HFFc6 (cell line): Measurements from ENCODE around the gene USP51. TPM values are rescaled to one million over a fixed set of nuclear protein-coding genes. Genes with fewer than 3 reads are reported as not detected.
A peak's percentile ranks its signal among the peaks of the same experiment; 100 is the strongest.
"Not testable (repeated sequence)": the region's sequence is repeated elsewhere in the genome, so short reads cannot be mapped to it uniquely, and the experiment has no call there.

Experiments used
- DNase-seq: peaks from one replicate; pipeline ENCODE4 v3.0.0-alpha.2; 2018
- H3K27ac Mint-ChIP-seq: 2 replicates; pipeline ENCODE4 v1.8.0; 2020; ENCODE audit warnings: mild to moderate bottlenecking, mixed read lengths
- H3K27me3 Mint-ChIP-seq: 2 replicates; pipeline ENCODE4 v1.8.0; 2021; ENCODE audit warnings: mild to moderate bottlenecking, moderate library complexity, mixed read lengths; ENCODE audit not compliant: insufficient read depth
- H3K36me3 Mint-ChIP-seq: 2 replicates; pipeline ENCODE4 v1.8.0; 2021; ENCODE audit warnings: low read depth, mixed read lengths
- H3K4me1 Mint-ChIP-seq: 2 replicates; pipeline ENCODE4 v1.8.0; 2020; ENCODE audit warnings: low read depth, mixed read lengths
- H3K4me3 Mint-ChIP-seq: 2 replicates; pipeline ENCODE4 v1.8.0; 2020; ENCODE audit warnings: mild to moderate bottlenecking, moderate library complexity, mixed read lengths
- H3K9me3 Mint-ChIP-seq: 2 replicates; pipeline ENCODE4 v1.8.0; 2020; ENCODE audit warnings: mild to moderate bottlenecking, mixed read lengths
- CTCF ChIP-seq: fragments of 200-600 bp; sonication (generic); IDR thresholded peaks from 2 replicates; pipeline ENCODE4 v1.5.0; 2021; ENCODE audit warnings: antibody characterized with exemption, mild to moderate bottlenecking
- total RNA-seq, 6 experiments: library from RNA; stranded (reverse); fragmentation: NEBNext Ultra II Directional; extraction: Animal tissue kit (Norgen Biotek cat#: 25700); gene quantifications; 2 replicates in 1 of 6; 3 replicates in 5 of 6; pipeline ENCODE4 v1.2.3, GENCODE V29; 2021

The USP51 gene
- total RNA-seq, 6 experiments from 2014 or later, result 0.73 to 1.2 (median 1.0) TPM

GRCh38 chrX:55487143-55487542 is 2.5 kb downstream of the USP51 start:
- H3K9me3 Mint-ChIP-seq, result no peaks in the 10 kb centered on the region
- no peak for DNase-seq
- H3K36me3 Mint-ChIP-seq, result no peaks in the 10 kb centered on the region
- no peak overlapping the region for H3K27ac Mint-ChIP-seq
- no peak overlapping the region for H3K4me3 Mint-ChIP-seq
- TF ChIP-seq CTCF, result no peak
- peaks cover 5% of the 10 kb centered on the region; the same call in 1 of the 2 replicates for H3K4me1 Mint-ChIP-seq
- no peaks in the 10 kb centered on the region for H3K27me3 Mint-ChIP-seq

- no peaks in the 10 kb centered on the region for H3K27me3 Mint-ChIP-seq
- H3K4me1 Mint-ChIP-seq, result peaks cover 5% of the 10 kb centered on the region; the same call in 1 of the 2 replicates
- H3K27ac Mint-ChIP-seq, result no peak overlapping the region
- no peak overlapping the region for H3K4me3 Mint-ChIP-seq
- H3K9me3 Mint-ChIP-seq, result no peaks in the 10 kb centered on the region
- peak; percentile 10 for DNase-seq
- no peaks in the 10 kb centered on the region for H3K36me3 Mint-ChIP-seq
- TF ChIP-seq CTCF, result no peak
Measured at GRCh38 chrX:55486736-55487135, 2.9 kb downstream of the USP51 start.

GRCh38 chrX:55484948-55485347 is 4.7 kb downstream of the USP51 start:
- no peak overlapping the region for H3K4me3 Mint-ChIP-seq
- H3K9me3 Mint-ChIP-seq, result no peaks in the 10 kb centered on the region
- TF ChIP-seq CTCF, result no peak
- DNase-seq, result no peak
- no peaks in the 10 kb centered on the region for H3K36me3 Mint-ChIP-seq
- H3K27me3 Mint-ChIP-seq, result no peaks in the 10 kb centered on the region
- H3K27ac Mint-ChIP-seq, result no peak overlapping the region
- peaks cover 5% of the 10 kb centered on the region; the same call in 1 of the 2 replicates for H3K4me1 Mint-ChIP-seq

GRCh38 chrX:55480390-55481062 is 9.1 kb downstream of the USP51 start:
- Mint-ChIP-seq H3K9me3 (no peaks in the 10 kb centered on the region), H3K27me3 (no peaks in the 10 kb centered on the region), H3K4me1 (no peaks in the 10 kb centered on the region)

GRCh38 chrX:55479956-55480355 is 9.7 kb downstream of the USP51 start:
- H3K4me3 Mint-ChIP-seq, DNase-seq, H3K9me3 Mint-ChIP-seq, H3K4me1 Mint-ChIP-seq, H3K36me3 Mint-ChIP-seq, H3K27me3 Mint-ChIP-seq, H3K27ac Mint-ChIP-seq: not testable (repeated sequence)

More at GRCh38 chrX:55480390-55481062, 9.1 kb downstream of the USP51 start:
- no peak overlapping the region for H3K4me3 Mint-ChIP-seq
- no peak for TF ChIP-seq CTCF
- no peak overlapping the region for H3K27ac Mint-ChIP-seq
- H3K36me3 Mint-ChIP-seq, result no peaks in the 10 kb centered on the region
- no peak for DNase-seq

GRCh38 chrX:55465791-55466190 is 23.9 kb downstream of the USP51 start:
- not testable (repeated sequence) for DNase-seq, H3K9me3 Mint-ChIP-seq, H3K4me1 Mint-ChIP-seq, H3K27me3 Mint-ChIP-seq, H3K36me3 Mint-ChIP-seq, H3K27ac Mint-ChIP-seq, H3K4me3 Mint-ChIP-seq

- not testable (repeated sequence) for H3K27me3 Mint-ChIP-seq, H3K27ac Mint-ChIP-seq, DNase-seq, H3K9me3 Mint-ChIP-seq, H3K4me1 Mint-ChIP-seq, H3K4me3 Mint-ChIP-seq, H3K36me3 Mint-ChIP-seq
Measured at GRCh38 chrX:55465108-55465507, 24.5 kb downstream of the USP51 start.

GRCh38 chrX:55464050-55464449 is 25.6 kb downstream of the USP51 start:
- H3K4me3 Mint-ChIP-seq, H3K9me3 Mint-ChIP-seq, H3K4me1 Mint-ChIP-seq, H3K27ac Mint-ChIP-seq, DNase-seq, H3K27me3 Mint-ChIP-seq, H3K36me3 Mint-ChIP-seq: not testable (repeated sequence)

- H3K27ac Mint-ChIP-seq, H3K4me3 Mint-ChIP-seq, H3K36me3 Mint-ChIP-seq, H3K27me3 Mint-ChIP-seq, H3K9me3 Mint-ChIP-seq, DNase-seq, H3K4me1 Mint-ChIP-seq: not testable (repeated sequence)
Measured at GRCh38 chrX:55459926-55460325, 29.7 kb downstream of the USP51 start.

- DNase-seq, H3K9me3 Mint-ChIP-seq, H3K27me3 Mint-ChIP-seq, H3K36me3 Mint-ChIP-seq, H3K4me3 Mint-ChIP-seq, H3K27ac Mint-ChIP-seq, H3K4me1 Mint-ChIP-seq: not testable (repeated sequence)
Measured at GRCh38 chrX:55459426-55459825, 30.2 kb downstream of the USP51 start.
